Muscle of leg (tissue), 11 donors: Measurements from ENCODE around the gene TRAF2. TPM values are rescaled to one million over a fixed set of nuclear protein-coding genes. Genes with fewer than 3 reads are reported as not detected.

Source experiments
- DNase-seq: peaks from one replicate; pipeline ENCODE4 v3.0.0; 2013
- H3K27ac ChIP-seq: one replicate; pipeline ENCODE4 v1.5.1; 2013; ENCODE audit warnings: mild to moderate bottlenecking, low read length, control low read depth
- H3K27me3 ChIP-seq: one replicate; pipeline ENCODE4 v1.6.1; 2013; ENCODE audit warnings: low read length; ENCODE audit not compliant: control insufficient read depth, insufficient read depth
- H3K36me3 ChIP-seq: one replicate; pipeline ENCODE4 v1.6.1; 2013; ENCODE audit warnings: low read length; ENCODE audit not compliant: control insufficient read depth, insufficient read depth
- H3K4me1 ChIP-seq: one replicate; pipeline ENCODE4 v1.6.1; 2013; ENCODE audit warnings: low read length; ENCODE audit not compliant: control insufficient read depth, insufficient read depth
- H3K4me3 ChIP-seq: one replicate; pipeline ENCODE4 v1.5.1; 2013; ENCODE audit warnings: low read length, control low read depth
- H3K9me3 ChIP-seq: replicated peaks from 2 replicates; pipeline ENCODE4 v1.6.1; 2013; ENCODE audit warnings: low read depth, low read length; ENCODE audit not compliant: control insufficient read depth
- WGBS: methylation state at CpG from one replicate; pipeline ENCODE4 v1.1.5; 2013; ENCODE audit warnings: missing lambda C conversion rate; ENCODE audit not compliant: insufficient coverage; 5-methylcytosine and 5-hydroxymethylcytosine counted together
- polyA plus RNA-seq, 8 donors: library from polyadenylated mRNA; unstranded; fragments of 120-200 nt; gene quantifications; one replicate each; pipeline versions ENCODE4 v1.2.1 to v1.2.3, GENCODE V29; 2013; ENCODE audit warnings: inconsistent platforms in 1 of 8, low replicate concordance in 1 of 8; ENCODE audit not compliant: insufficient read length in 8 of 8, insufficient read depth in 1 of 8
- total RNA-seq: library from RNA; stranded (reverse); fragments of 120-200 nt; gene quantifications from one replicate; pipeline ENCODE4 v1.2.4, GENCODE V29; 2013

Gene TRAF2
- total and polyA plus RNA-seq, 9 donors, result 5.4 to 11.9 (median 10.1) TPM

GRCh38 chr9:136937186-136938001, 51.1 kb downstream of the TRAF2 start:
- Histone ChIP-seq H3K9me3 (no peaks in the 10 kb centered on the region), H3K27ac (no peak overlapping the region), H3K4me1 (no peaks in the 10 kb centered on the region), H3K27me3 (no peaks in the 10 kb centered on the region), H3K4me3 (no peak overlapping the region), H3K36me3 (peaks cover 40% of the 10 kb centered on the region)
- WGBS, result 85% methylated on average over 11 of the region's 15 CpGs
- no peak for DNase-seq

- WGBS, result 85% methylated on average over 28 of the region's 28 CpGs
- Histone ChIP-seq H3K36me3 (peaks cover 47% of the 10 kb centered on the region), H3K4me3 (no peak overlapping the region), H3K4me1 (peaks cover 13% of the 10 kb centered on the region), H3K27me3 (no peaks in the 10 kb centered on the region), H3K9me3 (no peaks in the 10 kb centered on the region), H3K27ac (no peak overlapping the region)
- DNase-seq, result no peak
Measured at GRCh38 chr9:136939431-136939995, 53.2 kb downstream of the TRAF2 start.

- WGBS, result 76% methylated on average over 16 of the region's 16 CpGs
- H3K27ac ChIP-seq, result no peak overlapping the region
- H3K36me3 ChIP-seq, result peaks cover 47% of the 10 kb centered on the region
- peaks cover 16% of the 10 kb centered on the region for H3K4me1 ChIP-seq
- no peaks in the 10 kb centered on the region for H3K27me3 ChIP-seq
- H3K9me3 ChIP-seq, result no peaks in the 10 kb centered on the region
- peak; percentile 33 for DNase-seq
- no peak overlapping the region for H3K4me3 ChIP-seq
Measured at GRCh38 chr9:136939996-136940525, 53.7 kb downstream of the TRAF2 start.

- 92% methylated on average over 41 of the region's 42 CpGs for WGBS
- Histone ChIP-seq H3K4me1 (peaks cover 20% of the 10 kb centered on the region), H3K27ac (no peak overlapping the region), H3K4me3 (no peak overlapping the region), H3K36me3 (peaks cover 47% of the 10 kb centered on the region), H3K9me3 (no peaks in the 10 kb centered on the region), H3K27me3 (no peaks in the 10 kb centered on the region)
- DNase-seq, result no peak
Measured at GRCh38 chr9:136940526-136941230, 54.4 kb downstream of the TRAF2 start.

- Histone ChIP-seq H3K4me1 (peaks cover 28% of the 10 kb centered on the region), H3K4me3 (no peak overlapping the region), H3K27ac (no peak overlapping the region), H3K9me3 (no peaks in the 10 kb centered on the region), H3K36me3 (peaks cover 47% of the 10 kb centered on the region), H3K27me3 (no peaks in the 10 kb centered on the region)
- WGBS, result 93% methylated on average over 53 of the region's 55 CpGs
- DNase-seq, result no peak
Measured at GRCh38 chr9:136941231-136942111, 55.2 kb downstream of the TRAF2 start.

- no peak for DNase-seq
- 89% methylated on average over 60 of the region's 60 CpGs for WGBS
- H3K9me3 ChIP-seq, result no peaks in the 10 kb centered on the region
- no peak overlapping the region for H3K27ac ChIP-seq
- H3K4me1 ChIP-seq, result peaks cover 36% of the 10 kb centered on the region
- H3K4me3 ChIP-seq, result no peak overlapping the region
- peaks cover 45% of the 10 kb centered on the region for H3K36me3 ChIP-seq
- no peaks in the 10 kb centered on the region for H3K27me3 ChIP-seq
Measured at GRCh38 chr9:136942112-136942880, 56.0 kb downstream of the TRAF2 start.

GRCh38 chr9:136942881-136943230, 56.5 kb downstream of the TRAF2 start:
- H3K27me3 ChIP-seq, result no peaks in the 10 kb centered on the region
- no peaks in the 10 kb centered on the region for H3K9me3 ChIP-seq
- WGBS, result 80% methylated on average over 8 of the region's 16 CpGs
- no peak overlapping the region for H3K27ac ChIP-seq
- H3K4me3 ChIP-seq, result no peak overlapping the region
- peaks cover 42% of the 10 kb centered on the region for H3K4me1 ChIP-seq
- peaks cover 41% of the 10 kb centered on the region for H3K36me3 ChIP-seq
- no peak for DNase-seq

- Histone ChIP-seq H3K36me3 (peaks cover 41% of the 10 kb centered on the region), H3K27ac (peak overlapping the region; percentile 59), H3K4me1 (peaks cover 47% of the 10 kb centered on the region), H3K9me3 (no peaks in the 10 kb centered on the region), H3K27me3 (no peaks in the 10 kb centered on the region), H3K4me3 (peak overlapping the region; percentile 84)
- no peak for DNase-seq
- 18% methylated on average over 57 of the region's 61 CpGs for WGBS
Measured at GRCh38 chr9:136943291-136944211, 57.2 kb downstream of the TRAF2 start.
